Kidney (tissue), 14 donors: ENCODE results near the gene MYO1H. TPM values are rescaled to one million over a fixed set of nuclear protein-coding genes. Genes with fewer than 3 reads are reported as not detected.

ENCODE experiments used
- DNase-seq, 5 donors: peaks; one replicate each; pipeline ENCODE4 v3.0.0-alpha.2; 2013 to 2020
- FAIRE-seq: peaks from 2 replicates; lab custom pipeline; 2012; peaks lifted over from hg19 to GRCh38; lab: Jason Lieb, UNC
- H3K27ac ChIP-seq, 2 donors: one replicate each; pipeline ENCODE4 v1.7.0; 2013; ENCODE audit warnings: low read depth in 2 of 2, low read length in 2 of 2, inconsistent platforms in 1 of 2
- H3K27me3 ChIP-seq: one replicate; pipeline ENCODE4 v1.7.1; 2013; ENCODE audit warnings: low read length, inconsistent platforms; ENCODE audit not compliant: control insufficient read depth, insufficient read depth
- H3K36me3 ChIP-seq, 3 donors: one replicate each; pipeline versions ENCODE4 v1.7.0 to v1.7.1; 2013; ENCODE audit warnings: low read length in 3 of 3, control low read depth in 1 of 3, inconsistent platforms in 1 of 3; ENCODE audit not compliant: insufficient read depth in 3 of 3, control insufficient read depth in 2 of 3
- H3K4me1 ChIP-seq, 3 donors: one replicate each; pipeline versions ENCODE4 v1.7.0 to v1.7.1; 2013; ENCODE audit warnings: low read length in 3 of 3, inconsistent platforms in 1 of 3, low read depth in 1 of 3; ENCODE audit not compliant: control insufficient read depth in 2 of 3, insufficient read depth in 2 of 3
- H3K4me3 ChIP-seq, 3 donors: one replicate each; pipeline versions ENCODE4 v1.7.0 to v1.8.1; 2013; ENCODE audit warnings: low read length in 3 of 3, control low read depth in 1 of 3, inconsistent platforms in 1 of 3
- H3K9ac ChIP-seq, 3 donors: one replicate each; pipeline versions ENCODE4 v1.7.0 to v1.7.1; 2013; ENCODE audit warnings: low read length in 3 of 3, control low read depth in 1 of 3, inconsistent platforms in 1 of 3
- H3K9me3 ChIP-seq, 3 donors: one replicate each; pipeline versions ENCODE4 v1.7.0 to v1.7.1; 2013; ENCODE audit warnings: low read length in 3 of 3, control low read depth in 1 of 3, inconsistent platforms in 1 of 3; ENCODE audit not compliant: control insufficient read depth in 2 of 3, insufficient read depth in 1 of 3
- intact Hi-C: fragments of 100-400 bp; cut with DNase I; formaldehyde crosslinking; loops from one replicate; pipeline ENCODE4 v1.11.1; 2022
- polyA plus RNA-seq: library from polyadenylated mRNA; stranded (reverse); fragments of 350-450 nt; fragmentation: Illumina TruSeq; extraction: RNeasy Lipid Tissue Mini Kit (QIAGEN cat#74804); gene quantifications from one replicate; pipeline ENCODE4 v1.2.3, GENCODE V29; 2014; ENCODE audit warnings: low read depth, low replicate concordance; ENCODE audit not compliant: insufficient read depth
- total RNA-seq: library from RNA; stranded (reverse); fragmentation: NEBNext Ultra II Directional; extraction: Animal tissue kit (Norgen Biotek cat#: 25700); gene quantifications from one replicate; pipeline ENCODE4 v1.2.1, GENCODE V29; 2021
- TF ChIP-seq, protein P1 (sequence below): IDR thresholded peaks from 3 replicates; pipeline ENCODE4 v1.5.1; 2012; ENCODE audit warnings: mild to moderate bottlenecking, moderate library complexity, borderline replicate concordance; ENCODE audit not compliant: insufficient read depth; ENCODE audit errors: extremely low read depth
- donor health status: control.
- donor health status: control.
- donor health status: control.
- donor health status: control.
- donor health status: control.
- donor health status: DM: yes; HTN: yes; CAD: no.
- donor health status: Normal renal cell carcinoma (clear cell type).

The MYO1H gene
- total and polyA plus RNA-seq, 2 donors from 2014 or later, result 0.56 TPM; not detected in 1

DNA sequence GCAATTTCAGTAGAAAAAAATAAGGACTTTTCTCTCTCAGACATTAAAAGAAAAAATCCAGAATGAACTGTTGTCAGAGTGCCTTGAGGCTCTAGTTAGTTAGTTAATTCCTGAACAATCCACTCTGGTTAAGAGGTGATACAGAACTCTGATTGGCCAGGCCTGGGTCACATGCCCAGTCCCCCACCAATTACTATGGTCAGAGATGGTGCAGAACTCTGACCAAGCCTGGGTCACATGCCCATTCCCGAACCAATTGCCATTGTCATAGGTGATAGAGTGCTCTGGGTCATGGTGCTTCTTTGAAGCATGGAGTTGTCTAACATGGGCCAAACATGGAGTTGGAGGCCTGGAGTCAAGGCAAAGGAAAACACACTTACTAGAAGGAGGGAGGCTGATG is 11.1 kb upstream of the MYO1H start:
- TF ChIP-seq, protein P1, sequence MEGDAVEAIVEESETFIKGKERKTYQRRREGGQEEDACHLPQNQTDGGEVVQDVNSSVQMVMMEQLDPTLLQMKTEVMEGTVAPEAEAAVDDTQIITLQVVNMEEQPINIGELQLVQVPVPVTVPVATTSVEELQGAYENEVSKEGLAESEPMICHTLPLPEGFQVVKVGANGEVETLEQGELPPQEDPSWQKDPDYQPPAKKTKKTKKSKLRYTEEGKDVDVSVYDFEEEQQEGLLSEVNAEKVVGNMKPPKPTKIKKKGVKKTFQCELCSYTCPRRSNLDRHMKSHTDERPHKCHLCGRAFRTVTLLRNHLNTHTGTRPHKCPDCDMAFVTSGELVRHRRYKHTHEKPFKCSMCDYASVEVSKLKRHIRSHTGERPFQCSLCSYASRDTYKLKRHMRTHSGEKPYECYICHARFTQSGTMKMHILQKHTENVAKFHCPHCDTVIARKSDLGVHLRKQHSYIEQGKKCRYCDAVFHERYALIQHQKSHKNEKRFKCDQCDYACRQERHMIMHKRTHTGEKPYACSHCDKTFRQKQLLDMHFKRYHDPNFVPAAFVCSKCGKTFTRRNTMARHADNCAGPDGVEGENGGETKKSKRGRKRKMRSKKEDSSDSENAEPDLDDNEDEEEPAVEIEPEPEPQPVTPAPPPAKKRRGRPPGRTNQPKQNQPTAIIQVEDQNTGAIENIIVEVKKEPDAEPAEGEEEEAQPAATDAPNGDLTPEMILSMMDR, result no peak
- no peak for FAIRE-seq
- intact Hi-C loops, result no loop called here
- Histone ChIP-seq H3K27me3 (no peaks in the 10 kb centered on the region), H3K36me3 (no peaks in the 10 kb centered on the region), H3K9ac (no peak overlapping the region), H3K4me3 (no peak overlapping the region), H3K27ac (no peak overlapping the region), H3K4me1 (peaks cover 0 to 1% (median 0%) of the 10 kb centered on the region in 3 donors), H3K9me3 (no peaks in the 10 kb centered on the region)
- DNase-seq, result no peak

DNA sequence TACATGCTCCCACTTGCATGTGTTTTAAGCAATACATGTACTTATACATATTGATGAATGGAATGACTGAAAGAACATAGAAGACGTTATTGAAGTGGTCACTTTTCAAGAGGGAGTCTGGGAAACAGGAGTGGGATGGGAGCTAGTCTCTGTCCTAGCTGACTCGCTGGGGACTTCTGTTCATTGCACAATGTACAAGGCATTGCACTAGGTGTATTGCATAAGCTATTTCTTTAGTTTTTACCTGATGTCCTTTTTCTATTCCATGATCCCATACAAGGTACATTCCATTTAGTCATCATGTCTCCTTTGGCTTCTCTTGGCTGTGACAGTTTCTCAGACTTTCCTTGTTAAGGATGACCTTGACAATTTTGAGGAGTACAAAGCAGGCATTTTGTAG is 4.0 kb upstream of the MYO1H start:
- TF ChIP-seq, protein P1, result no peak
- Histone ChIP-seq H3K4me1 (no peaks in the 10 kb centered on the region), H3K9ac (no peak overlapping the region), H3K4me3 (no peak overlapping the region), H3K36me3 (no peaks in the 10 kb centered on the region), H3K27me3 (no peaks in the 10 kb centered on the region), H3K27ac (no peak overlapping the region), H3K9me3 (no peaks in the 10 kb centered on the region)
- DNase-seq (no peak), FAIRE-seq (no peak)
- intact Hi-C loops, result no loop called here

DNA sequence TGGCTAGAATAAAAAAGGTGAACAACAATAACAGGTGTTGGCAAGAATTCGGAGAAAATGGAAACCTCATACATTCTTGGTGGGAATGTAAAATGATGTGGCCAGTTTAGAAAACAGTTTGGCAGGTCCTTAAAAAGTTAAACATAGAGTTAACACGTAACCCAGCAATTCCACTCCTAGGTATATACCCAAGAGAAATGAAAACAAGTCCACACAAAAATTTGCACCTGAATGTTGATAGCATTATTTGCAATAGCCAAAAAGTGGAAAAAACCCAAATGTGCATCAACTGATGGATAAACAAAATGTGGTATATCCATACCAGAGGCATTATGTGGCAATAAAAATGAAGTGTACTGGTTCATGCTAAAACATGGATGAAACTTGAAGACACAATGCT is 2.3 kb upstream of the MYO1H start:
- H3K36me3 ChIP-seq, result no peaks in the 10 kb centered on the region
- no peaks in the 10 kb centered on the region for H3K4me1 ChIP-seq
- no peak overlapping the region for H3K27ac ChIP-seq
- no peak overlapping the region for H3K4me3 ChIP-seq
- FAIRE-seq, result no peak
- intact Hi-C loops, result no loop called here
- no peak overlapping the region for H3K9ac ChIP-seq
- TF ChIP-seq, protein P1, result no peak
- DNase-seq, result no peak
- no peaks in the 10 kb centered on the region for H3K27me3 ChIP-seq
- no peaks in the 10 kb centered on the region for H3K9me3 ChIP-seq

DNA sequence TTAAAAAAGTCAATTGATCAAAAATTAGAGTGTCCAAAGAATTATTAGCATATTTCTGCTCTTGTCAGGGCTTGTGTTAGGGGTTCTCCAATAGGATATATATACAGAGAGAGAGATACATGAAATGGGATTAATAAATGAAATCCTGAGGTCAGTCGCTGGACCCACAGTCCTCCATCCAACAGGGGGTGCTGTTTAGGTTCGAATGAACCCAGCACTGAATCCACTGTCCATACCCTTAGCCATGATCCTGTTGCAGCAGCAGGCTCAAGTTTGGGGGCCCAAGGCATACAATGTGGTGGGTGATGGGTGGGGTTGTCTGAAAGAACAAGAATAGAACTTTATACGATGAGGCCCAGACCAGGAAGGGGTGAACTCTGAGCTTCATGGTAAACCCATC is 780 bp upstream of the MYO1H start:
- no peak for FAIRE-seq
- H3K27ac ChIP-seq, result no peak overlapping the region
- DNase-seq, result no peak
- H3K9ac ChIP-seq, result no peak overlapping the region
- H3K9me3 ChIP-seq, result no peaks in the 10 kb centered on the region
- no peaks in the 10 kb centered on the region for H3K4me1 ChIP-seq
- H3K36me3 ChIP-seq, result no peaks in the 10 kb centered on the region
- TF ChIP-seq, protein P1, result no peak
- intact Hi-C loops, result no loop called here
- H3K27me3 ChIP-seq, result no peaks in the 10 kb centered on the region
- H3K4me3 ChIP-seq, result no peak overlapping the region
